Esophagus muscularis mucosa (tissue), 4 donors: ENCODE results near the gene RHBDD3. TPM values are rescaled to one million over a fixed set of nuclear protein-coding genes. Genes with fewer than 3 reads are reported as not detected.

Experiments used
- DNase-seq: peaks from one replicate; pipeline ENCODE4 v3.0.0-alpha.2; 2017; ENCODE audit errors: extremely low spot score
- H3K27ac ChIP-seq, 4 donors: fragments of 200-600 bp; sonication (generic); replicated peaks in 1 of 4; 1 replicate in 3 of 4; 2 replicates in 1 of 4; pipeline ENCODE4 v1.5.1; 2016 to 2019; ENCODE audit warnings: mild to moderate bottlenecking in 1 of 4
- H3K27me3 ChIP-seq, 4 donors: fragments of 200-600 bp; sonication (generic); one replicate each; pipeline versions ENCODE4 v1.5.1 to v1.6.0; 2016 to 2019
- H3K36me3 ChIP-seq, 4 donors: fragments of 200-600 bp; sonication (generic); one replicate each; pipeline ENCODE4 v1.5.1; 2016 to 2019
- H3K4me1 ChIP-seq, 4 donors: fragments of 200-600 bp; sonication (generic); one replicate each; pipeline ENCODE4 v1.5.1; 2016 to 2019
- H3K4me3 ChIP-seq, 4 donors: fragments of 200-600 bp; sonication (generic); 1 replicate in 2 of 4; 2 replicates in 2 of 4; pipeline ENCODE4 v1.5.1; 2016 to 2019; ENCODE audit warnings: mild to moderate bottlenecking in 4 of 4, moderate library complexity in 1 of 4
- H3K9me3 ChIP-seq, 4 donors: fragments of 200-600 bp; sonication (generic); 1 replicate in 3 of 4; 2 replicates in 1 of 4; pipeline ENCODE4 v1.5.1; 2016 to 2019
- CTCF ChIP-seq, 3 experiments: fragments of 200-600 bp in 2 of 3; fragments of 450-650 bp in 1 of 3; sonication (generic) in 2 of 3; IDR thresholded peaks; one replicate each; pipeline ENCODE4 v1.5.1; 2017 to 2019; ENCODE audit warnings: antibody characterized with exemption in 3 of 3, mild to moderate bottlenecking in 2 of 3, moderate library complexity in 1 of 3
- EP300 ChIP-seq: sonication (generic); formaldehyde crosslinking; IDR thresholded peaks from one replicate; pipeline ENCODE4 v1.6.1; 2017; ENCODE audit warnings: antibody characterized with exemption
- POLR2A ChIP-seq: fragments of 450-650 bp; IDR thresholded peaks from one replicate; pipeline ENCODE4 v1.6.1; 2017; ENCODE audit warnings: antibody characterized with exemption, moderate library complexity, mild to moderate bottlenecking, low read depth
- POLR2AphosphoS5 ChIP-seq, 2 donors: sonication (generic); formaldehyde crosslinking; IDR thresholded peaks; one replicate each; pipeline ENCODE4 v1.6.1; 2017; ENCODE audit warnings: antibody characterized with exemption in 2 of 2
- WGBS: methylation state at CpG from one replicate; pipeline ENCODE4 v1.1.5; 2018; 5-methylcytosine and 5-hydroxymethylcytosine counted together
- intact Hi-C: fragments of 100-400 bp; cut with DNase I; formaldehyde crosslinking; loops from one replicate; pipeline ENCODE4 v1.15.1; 2023
- total RNA-seq, 4 donors: library from RNA; depleted of rRNA; stranded (reverse); fragments of >200 nt; gene quantifications; one replicate each; pipeline versions ENCODE4 v1.1.0 to v1.2.1, GENCODE V29; 2016

Gene RHBDD3
- total RNA-seq, 4 donors from 2014 or later, result 12.6 to 23.5 (median 20.7) TPM

DNA sequence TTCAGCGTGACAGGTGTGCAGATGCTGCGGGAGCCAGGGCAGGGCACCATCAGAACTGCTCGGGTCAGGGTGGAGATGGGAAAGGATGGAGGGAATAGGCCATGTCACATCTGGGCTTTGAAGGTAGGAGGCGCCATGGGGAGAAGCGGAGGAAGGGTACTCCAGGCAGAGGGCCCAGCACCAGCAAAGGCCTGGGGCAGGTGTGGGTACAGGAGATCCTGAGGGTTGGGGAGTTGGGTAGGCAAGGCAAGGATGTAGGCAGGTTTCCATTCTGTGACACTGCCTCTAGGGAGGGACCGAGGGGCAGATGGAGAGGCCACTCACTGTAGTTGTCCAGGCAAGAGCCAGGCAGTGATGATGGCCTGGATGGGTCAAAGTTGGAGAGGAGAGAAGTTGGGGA lies 53.5 kb downstream of the RHBDD3 start:
- DNase-seq, result no peak
- Histone ChIP-seq H3K36me3 (no peaks in the 10 kb centered on the region), H3K9me3 (no peaks in the 10 kb centered on the region), H3K4me3 (no peak overlapping the region), H3K27ac (no peak overlapping the region), H3K27me3 (no peaks in the 10 kb centered on the region), H3K4me1 (no peaks in the 10 kb centered on the region)
- TF ChIP-seq EP300 (no peak), CTCF (IDR thresholded peaks at IDR 0.05) (no peak), POLR2A (no peak), POLR2AphosphoS5 (IDR thresholded peaks at IDR 0.05) (no peak)
- 95% methylated on average over 6 of the region's 6 CpGs for WGBS
- intact Hi-C loops, result no loop called here

DNA sequence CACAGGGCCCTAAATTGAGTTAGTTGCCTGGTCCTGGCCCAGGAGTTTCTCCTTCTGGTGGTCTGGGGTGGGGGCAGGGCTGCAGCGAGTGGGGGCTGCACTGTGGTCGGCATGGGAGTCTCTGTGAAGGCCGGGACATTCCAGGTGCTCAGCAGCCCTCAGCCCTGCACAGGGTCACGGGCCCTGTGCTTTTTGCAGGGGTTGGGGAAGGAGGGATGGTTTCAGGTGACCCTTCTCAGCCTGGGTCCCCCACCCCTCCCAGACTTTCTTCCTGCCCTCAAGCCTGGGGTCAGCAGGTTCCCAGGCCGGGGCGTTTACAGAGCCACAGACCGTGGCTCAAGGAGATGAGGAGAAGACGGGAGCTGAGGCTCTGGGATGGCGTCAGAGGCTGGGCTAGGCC lies 54.3 kb downstream of the RHBDD3 start:
- no peaks in the 10 kb centered on the region for H3K27me3 ChIP-seq
- H3K4me3 ChIP-seq, result no peak overlapping the region
- TF ChIP-seq CTCF (IDR thresholded peaks at IDR 0.05), result no peak
- no peak for TF ChIP-seq POLR2AphosphoS5 (IDR thresholded peaks at IDR 0.05)
- no peak for TF ChIP-seq POLR2A
- no peak for TF ChIP-seq EP300
- intact Hi-C loops, result no loop called here
- WGBS, result 90% methylated on average over 2 of the region's 9 CpGs
- no peak overlapping the region for H3K27ac ChIP-seq
- no peaks in the 10 kb centered on the region for H3K9me3 ChIP-seq
- H3K4me1 ChIP-seq, result no peaks in the 10 kb centered on the region
- no peak for DNase-seq
- no peaks in the 10 kb centered on the region for H3K36me3 ChIP-seq

DNA sequence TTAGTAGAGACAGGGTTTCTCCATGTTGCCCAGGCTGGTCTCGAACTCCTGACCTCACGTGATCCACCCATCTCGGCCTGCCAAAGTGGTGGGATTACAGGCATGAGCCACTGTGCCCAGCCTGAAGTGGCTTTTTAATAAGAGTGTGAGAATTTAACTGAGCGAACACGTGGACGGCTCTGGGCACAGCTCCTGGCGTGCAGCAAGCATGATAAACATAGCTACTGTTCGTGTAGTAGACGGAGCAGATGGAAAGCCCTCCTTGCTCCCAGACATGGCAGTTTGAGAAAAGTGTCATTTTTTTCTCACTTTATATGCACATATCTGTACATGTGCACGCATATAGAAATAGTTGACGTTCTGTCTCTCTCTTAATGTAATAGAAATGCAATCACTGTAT lies 55.0 kb downstream of the RHBDD3 start:
- Histone ChIP-seq H3K4me1 (no peaks in the 10 kb centered on the region), H3K4me3 (no peak overlapping the region), H3K27me3 (no peaks in the 10 kb centered on the region), H3K9me3 (no peaks in the 10 kb centered on the region), H3K36me3 (no peaks in the 10 kb centered on the region), H3K27ac (no peak overlapping the region)
- intact Hi-C loops, result no loop called here
- TF ChIP-seq POLR2AphosphoS5 (IDR thresholded peaks at IDR 0.05) (no peak), EP300 (no peak), CTCF (IDR thresholded peaks at IDR 0.05) (no peak), POLR2A (no peak)
- 72% methylated on average over 11 of the region's 11 CpGs for WGBS
- no peak for DNase-seq

DNA sequence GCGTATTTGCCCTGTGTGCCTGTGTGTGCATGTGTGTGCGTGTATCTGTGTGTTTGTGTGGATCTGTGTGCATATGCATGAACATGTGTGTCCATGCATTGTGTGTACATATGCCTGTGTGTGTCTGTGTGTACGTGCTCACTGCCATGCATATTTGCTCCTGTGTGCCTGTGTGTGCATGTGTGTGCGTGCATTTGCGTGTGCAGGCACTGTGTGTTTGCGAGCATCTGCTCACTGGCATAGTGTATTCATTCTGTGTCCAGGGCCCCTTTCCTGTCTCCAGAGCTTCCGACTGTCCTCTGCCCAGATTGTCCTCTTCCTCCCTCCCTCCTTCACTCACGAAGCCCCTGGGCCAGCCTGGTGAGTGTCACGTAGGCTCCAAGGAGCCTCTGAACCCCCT lies 56.3 kb downstream of the RHBDD3 start:
- 96% methylated on average over 9 of the region's 9 CpGs for WGBS
- TF ChIP-seq CTCF (IDR thresholded peaks at IDR 0.05) (no peak), POLR2A (no peak), EP300 (no peak), POLR2AphosphoS5 (IDR thresholded peaks at IDR 0.05) (no peak)
- H3K4me1 ChIP-seq, result peaks cover 0 to 4% (median 3%) of the 10 kb centered on the region in 4 donors
- no peaks in the 10 kb centered on the region for H3K36me3 ChIP-seq
- H3K27ac ChIP-seq, result no peak overlapping the region
- DNase-seq, result no peak
- intact Hi-C loops, result no loop called here
- peaks cover 0 to 10% (median 5%) of the 10 kb centered on the region in 4 donors for H3K27me3 ChIP-seq
- H3K9me3 ChIP-seq, result no peaks in the 10 kb centered on the region
- no peak overlapping the region for H3K4me3 ChIP-seq

DNA sequence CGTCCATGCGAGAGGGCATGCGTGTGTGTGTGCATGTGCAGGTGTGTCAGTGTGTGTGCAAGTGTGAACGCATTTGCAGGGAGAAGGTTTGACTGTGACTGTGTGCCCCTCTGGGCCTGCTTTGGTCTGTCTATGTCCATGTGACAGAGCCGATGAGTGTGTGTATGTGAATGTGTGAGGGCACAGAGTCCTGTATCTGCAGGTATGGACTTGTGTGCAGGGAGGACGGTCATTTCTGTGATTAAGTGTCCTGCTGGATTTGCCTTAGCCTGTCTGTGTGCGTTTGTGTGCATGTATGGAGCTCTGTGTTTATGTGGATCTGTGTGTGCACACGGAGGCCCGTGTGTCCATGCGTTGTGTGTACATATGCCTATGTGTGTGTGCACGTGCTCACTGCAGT lies 56.7 kb downstream of the RHBDD3 start:
- intact Hi-C loops, result no loop called here

More for the DNA sequence above, 56.7 kb downstream of the RHBDD3 start:
- Histone ChIP-seq H3K36me3 (no peaks in the 10 kb centered on the region), H3K9me3 (no peaks in the 10 kb centered on the region), H3K4me1 (peaks cover 3 to 8% (median 7%) of the 10 kb centered on the region in 4 donors), H3K27ac (no peak overlapping the region), H3K4me3 (no peak overlapping the region), H3K27me3 (peaks cover 0 to 14% (median 9%) of the 10 kb centered on the region in 4 donors)
- WGBS, result 94% methylated on average over 10 of the region's 11 CpGs
- DNase-seq, result no peak
- TF ChIP-seq CTCF (IDR thresholded peaks at IDR 0.05) (no peak), POLR2AphosphoS5 (IDR thresholded peaks at IDR 0.05) (no peak), POLR2A (no peak), EP300 (no peak)
